Activated T-cell treated with anti-CD3 and anti-CD28 coated beads, Interleukin-2, amount 50 U/mL, for 48 hours (primary cell): ENCODE data around the gene DDX24.

ENCODE experiments used
- DNase-seq, 2 experiments: peaks; one replicate each; pipeline ENCODE4 v3.0.0-alpha.2; 2020

DDX24 gene

GRCh38 chr14:94005324-94006073, 75.5 kb downstream of the DDX24 start:
- DNase-seq, result no peak

- no peak for DNase-seq
Observed at GRCh38 chr14:94004015-94004414, 77.0 kb downstream of the DDX24 start.

- DNase-seq, result no peak
Observed at GRCh38 chr14:94003397-94003796, 77.6 kb downstream of the DDX24 start.

GRCh38 chr14:94001501-94002396, 79.3 kb downstream of the DDX24 start:
- DNase-seq, result peak; percentile 75 to 76

GRCh38 chr14:94001016-94001415, 80.0 kb downstream of the DDX24 start:
- DNase-seq, result no peak

GRCh38 chr14:94000267-94000666, 80.7 kb downstream of the DDX24 start:
- no peak for DNase-seq

GRCh38 chr14:93999573-93999972, 81.4 kb downstream of the DDX24 start:
- DNase-seq, result no peak

GRCh38 chr14:93998871-93999403, 82.1 kb downstream of the DDX24 start:
- DNase-seq, result no peak
